GM06990 (cell line): ENCODE results near the gene C6orf120.
A peak's percentile ranks its signal among the peaks of the same experiment; 100 is the strongest.

Experiments
- DNase-seq: peaks from one replicate; pipeline ENCODE4 v3.0.0-alpha.2; 2011; ENCODE audit not compliant: insufficient read length; ENCODE audit errors: extremely low read depth
- H3K27me3 ChIP-seq: replicated peaks from 2 replicates; pipeline ENCODE4 v1.6.0; 2011; ENCODE audit warnings: low read length; ENCODE audit not compliant: control insufficient read depth, insufficient read depth
- H3K36me3 ChIP-seq: 2 replicates; pipeline ENCODE4 v1.5.1; 2011; ENCODE audit warnings: low read length; ENCODE audit not compliant: control insufficient read depth, insufficient read depth
- H3K4me3 ChIP-seq: replicated peaks from 2 replicates; pipeline ENCODE4 v1.5.1; 2011; ENCODE audit warnings: low read depth, mild to moderate bottlenecking, control low read depth, low read length
- CTCF ChIP-seq: IDR thresholded peaks from 2 replicates; pipeline ENCODE4 v1.5.1; 2011; ENCODE audit warnings: low read length, control low read depth, mild to moderate bottlenecking, inconsistent platforms; ENCODE audit not compliant: insufficient read depth, poor library complexity, severe bottlenecking

The C6orf120 gene

GRCh38 chr6:169701311-169701953 is 494 bp upstream of the C6orf120 start:
- no peak for TF ChIP-seq CTCF
- H3K36me3 ChIP-seq = no peaks in the 10 kb centered on the region; the same call in 1 of the 2 replicates
- peak overlapping the region; percentile 92 for H3K4me3 ChIP-seq
- no peak for DNase-seq
- no peaks in the 10 kb centered on the region for H3K27me3 ChIP-seq

- H3K36me3 ChIP-seq = no peaks in the 10 kb centered on the region; the same call in 1 of the 2 replicates
- no peak for TF ChIP-seq CTCF
Observed at GRCh38 chr6:169702840-169703246, 917 bp downstream of the C6orf120 start.

GRCh38 chr6:169707772-169708171 is 5.8 kb downstream of the C6orf120 start:
- Histone ChIP-seq H3K36me3 (no peaks in the 10 kb centered on the region; the same call in 1 of the 2 replicates), H3K4me3 (no peak overlapping the region), H3K27me3 (no peaks in the 10 kb centered on the region)
- no peak for TF ChIP-seq CTCF
- DNase-seq = no peak

More at GRCh38 chr6:169702840-169703246, 917 bp downstream of the C6orf120 start:
- peak overlapping the region; percentile 92 for H3K4me3 ChIP-seq
- H3K27me3 ChIP-seq = no peaks in the 10 kb centered on the region
- DNase-seq = no peak

- no peak for TF ChIP-seq CTCF
- DNase-seq = no peak
- Histone ChIP-seq H3K36me3 (peaks cover 1% of the 10 kb centered on the region; the same call in 1 of the 2 replicates), H3K4me3 (no peak overlapping the region), H3K27me3 (no peaks in the 10 kb centered on the region)
Observed at GRCh38 chr6:169709293-169709692, 7.4 kb downstream of the C6orf120 start.

- peaks cover 1% of the 10 kb centered on the region; the same call in 1 of the 2 replicates for H3K36me3 ChIP-seq
- DNase-seq = no peak
- no peak for TF ChIP-seq CTCF
- no peaks in the 10 kb centered on the region for H3K27me3 ChIP-seq
- H3K4me3 ChIP-seq = no peak overlapping the region
Observed at GRCh38 chr6:169710009-169710408, 8.1 kb downstream of the C6orf120 start.

GRCh38 chr6:169714178-169714577 is 12.3 kb downstream of the C6orf120 start:
- Histone ChIP-seq H3K4me3 (no peak overlapping the region), H3K36me3 (peaks cover 3% of the 10 kb centered on the region), H3K27me3 (no peaks in the 10 kb centered on the region)
- no peak for DNase-seq
- TF ChIP-seq CTCF = no peak
